Right lobe of liver (tissue), 4 donors: ENCODE measurements around the gene LRRC38.

Experiments
- CTCF ChIP-seq, 4 donors: fragments of 200-600 bp in 3 of 4; fragments of 450-650 bp in 1 of 4; IDR thresholded peaks; one replicate each; pipeline versions ENCODE4 v1.5.1 to v1.8.0; 2016 to 2022; ENCODE audit warnings: antibody characterized with exemption in 4 of 4, mild to moderate bottlenecking in 2 of 4
- POLR2A ChIP-seq: fragments of 450-650 bp; IDR thresholded peaks from one replicate; pipeline ENCODE4 v1.6.1; 2017; ENCODE audit warnings: antibody characterized with exemption, mild to moderate bottlenecking
- donor health status: DM: no; HTN: no; CAD: no.
- donor health status: DM: no; HTN: no; CAD: no.
- donor health status: DM: no; HTN: yes; CAD: no.

- no peak for TF ChIP-seq CTCF (IDR thresholded peaks at IDR 0.05)
- TF ChIP-seq POLR2A: no peak
Observed at GRCh38 chr1:13461977-13462376, 51.8 kb downstream of the LRRC38 start.
